LNCaP clone FGC (cell line): ENCODE measurements around the gene ARMC10.
"Not testable (repeated sequence)": the region's sequence is repeated elsewhere in the genome, so short reads cannot be mapped to it uniquely, and the experiment has no call there.

Source experiments
- DNase-seq: peaks from one replicate; pipeline ENCODE4 v3.0.0-alpha.2; 2011; ENCODE audit warnings: low read depth
- H3K4me3 ChIP-seq: 2 replicates; pipeline ENCODE4 v1.5.1; 2011; ENCODE audit warnings: mild to moderate bottlenecking, low read depth, low read length, control low read depth
- CTCF ChIP-seq: IDR thresholded peaks from 2 replicates; pipeline ENCODE4 v1.5.1; 2012; ENCODE audit warnings: mild to moderate bottlenecking; ENCODE audit not compliant: control insufficient read depth, insufficient read depth; ENCODE audit errors: extremely low read depth

Gene ARMC10

GRCh38 chr7:103068414-103069403 lies 6.2 kb upstream of the ARMC10 start:
- H3K4me3 ChIP-seq = no peak overlapping the region
- no peak for DNase-seq
- TF ChIP-seq CTCF = no peak

GRCh38 chr7:103071000-103071399 lies 3.9 kb upstream of the ARMC10 start:
- no peak for DNase-seq
- TF ChIP-seq CTCF = no peak
- H3K4me3 ChIP-seq = no peak overlapping the region

GRCh38 chr7:103073989-103074518 lies 886 bp upstream of the ARMC10 start:
- DNase-seq = no peak
- H3K4me3 ChIP-seq = peak overlapping the region; percentile 90
- no peak for TF ChIP-seq CTCF

GRCh38 chr7:103075337-103075918 lies 488 bp downstream of the ARMC10 start:
- no peak for TF ChIP-seq CTCF
- DNase-seq = no peak
- H3K4me3 ChIP-seq = peak overlapping the region; percentile 90

GRCh38 chr7:103076764-103077163 lies 1.8 kb downstream of the ARMC10 start:
- no peak overlapping the region for H3K4me3 ChIP-seq
- DNase-seq = no peak

GRCh38 chr7:103077318-103077717 lies 2.4 kb downstream of the ARMC10 start:
- no peak for TF ChIP-seq CTCF
- DNase-seq = no peak
- H3K4me3 ChIP-seq = no peak overlapping the region

More at GRCh38 chr7:103076764-103077163, 1.8 kb downstream of the ARMC10 start:
- TF ChIP-seq CTCF = no peak

GRCh38 chr7:103078226-103078625 lies 3.3 kb downstream of the ARMC10 start:
- not testable (repeated sequence) for H3K4me3 ChIP-seq, DNase-seq
